ENCODE measurements around the gene THRB.

DNA sequence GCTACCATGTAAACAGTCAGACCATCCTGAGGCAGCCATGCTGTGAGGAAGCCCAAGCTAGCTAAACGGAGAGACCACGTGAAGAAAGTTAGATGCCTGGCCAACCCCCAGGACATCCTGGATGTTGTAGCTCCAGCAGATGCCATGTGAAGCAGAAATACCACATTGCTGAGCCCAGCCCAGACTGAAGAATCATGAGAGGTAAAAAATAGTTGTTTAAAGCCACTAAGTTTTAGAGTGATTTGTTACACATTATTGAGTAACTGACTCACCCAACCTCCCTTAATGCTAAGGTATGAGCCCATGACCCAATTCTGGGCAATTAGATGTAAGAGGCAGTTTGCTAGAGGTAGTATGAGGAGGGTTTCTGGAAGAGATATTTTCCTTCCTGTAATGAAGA, 200.5 kb downstream of the THRB start:
- TF ChIP-seq, protein P1, sequence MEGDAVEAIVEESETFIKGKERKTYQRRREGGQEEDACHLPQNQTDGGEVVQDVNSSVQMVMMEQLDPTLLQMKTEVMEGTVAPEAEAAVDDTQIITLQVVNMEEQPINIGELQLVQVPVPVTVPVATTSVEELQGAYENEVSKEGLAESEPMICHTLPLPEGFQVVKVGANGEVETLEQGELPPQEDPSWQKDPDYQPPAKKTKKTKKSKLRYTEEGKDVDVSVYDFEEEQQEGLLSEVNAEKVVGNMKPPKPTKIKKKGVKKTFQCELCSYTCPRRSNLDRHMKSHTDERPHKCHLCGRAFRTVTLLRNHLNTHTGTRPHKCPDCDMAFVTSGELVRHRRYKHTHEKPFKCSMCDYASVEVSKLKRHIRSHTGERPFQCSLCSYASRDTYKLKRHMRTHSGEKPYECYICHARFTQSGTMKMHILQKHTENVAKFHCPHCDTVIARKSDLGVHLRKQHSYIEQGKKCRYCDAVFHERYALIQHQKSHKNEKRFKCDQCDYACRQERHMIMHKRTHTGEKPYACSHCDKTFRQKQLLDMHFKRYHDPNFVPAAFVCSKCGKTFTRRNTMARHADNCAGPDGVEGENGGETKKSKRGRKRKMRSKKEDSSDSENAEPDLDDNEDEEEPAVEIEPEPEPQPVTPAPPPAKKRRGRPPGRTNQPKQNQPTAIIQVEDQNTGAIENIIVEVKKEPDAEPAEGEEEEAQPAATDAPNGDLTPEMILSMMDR (IDR thresholded peaks at IDR 0.05): no peak
- no peak for TF ChIP-seq POLR2A (IDR thresholded peaks at IDR 0.05)
